IPS-18c (cell line): ENCODE measurements around the gene SYNPR.
A peak's percentile ranks its signal among the peaks of the same experiment; 100 is the strongest.
"Not testable (repeated sequence)": the region's sequence is repeated elsewhere in the genome, so short reads cannot be mapped to it uniquely, and the experiment has no call there.

Source experiments
- H3K4me3 ChIP-seq: 2 replicates; pipeline ENCODE4 v1.7.0; 2013; ENCODE audit warnings: low read depth, mild to moderate bottlenecking, low read length, moderate library complexity; ENCODE audit not compliant: insufficient read depth
- H3K9me3 ChIP-seq: one replicate; pipeline ENCODE4 v1.6.1; 2013; ENCODE audit warnings: mild to moderate bottlenecking, low read length, moderate library complexity; ENCODE audit not compliant: control insufficient read depth, insufficient read depth

The SYNPR gene

DNA sequence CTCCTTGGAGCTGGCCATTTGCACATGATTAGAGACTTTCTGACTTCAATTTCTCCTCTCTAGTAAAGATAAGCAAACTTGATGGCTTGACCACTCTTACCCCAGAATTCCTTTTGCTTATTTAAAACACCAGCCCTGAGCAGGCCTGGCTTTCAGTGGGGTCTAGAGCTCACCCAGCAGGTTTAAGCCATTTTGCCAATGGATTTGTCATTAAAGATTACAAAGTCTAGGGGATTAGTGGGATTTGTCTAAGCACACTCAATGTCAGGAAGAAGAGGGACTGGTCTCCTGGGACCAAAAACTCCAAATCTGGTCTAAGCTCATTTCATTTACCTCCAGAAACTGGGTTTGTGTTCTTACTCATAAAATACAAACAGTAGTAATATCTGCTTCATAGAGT lies 317.1 kb downstream of the SYNPR start:
- Histone ChIP-seq H3K9me3 (no peaks in the 10 kb centered on the region), H3K4me3 (no peak overlapping the region)

GRCh38 chr3:63597019-63597418 lies 318.9 kb downstream of the SYNPR start:
- Histone ChIP-seq H3K4me3 (no peak overlapping the region), H3K9me3 (no peaks in the 10 kb centered on the region)

GRCh38 chr3:63607716-63608115 lies 329.6 kb downstream of the SYNPR start:
- no peaks in the 10 kb centered on the region for H3K9me3 ChIP-seq

DNA sequence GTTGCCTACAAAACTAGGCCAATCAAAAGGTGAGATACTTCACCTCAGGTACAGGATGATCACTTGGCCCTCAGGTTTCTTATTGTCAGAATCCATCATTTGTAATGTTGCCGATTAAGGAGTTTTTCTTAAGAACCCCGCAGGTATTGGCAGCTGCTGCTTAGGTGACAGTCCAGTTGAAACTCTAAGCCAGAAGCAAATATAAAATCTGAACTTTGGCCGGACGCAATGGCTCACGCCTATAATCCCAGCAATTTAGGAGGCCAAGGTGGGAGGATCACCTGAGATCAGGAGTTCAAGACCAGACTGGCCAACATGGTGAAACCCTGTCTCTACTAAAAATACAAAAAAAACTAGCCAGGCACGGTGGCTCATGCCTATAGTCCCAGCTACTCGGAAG lies 331.3 kb downstream of the SYNPR start:
- no peak overlapping the region for H3K4me3 ChIP-seq
- no peaks in the 10 kb centered on the region for H3K9me3 ChIP-seq

More at GRCh38 chr3:63607716-63608115, 329.6 kb downstream of the SYNPR start:
- no peak overlapping the region for H3K4me3 ChIP-seq

GRCh38 chr3:63609834-63610233 lies 331.7 kb downstream of the SYNPR start:
- H3K4me3 ChIP-seq = no peak overlapping the region
- no peaks in the 10 kb centered on the region for H3K9me3 ChIP-seq

DNA sequence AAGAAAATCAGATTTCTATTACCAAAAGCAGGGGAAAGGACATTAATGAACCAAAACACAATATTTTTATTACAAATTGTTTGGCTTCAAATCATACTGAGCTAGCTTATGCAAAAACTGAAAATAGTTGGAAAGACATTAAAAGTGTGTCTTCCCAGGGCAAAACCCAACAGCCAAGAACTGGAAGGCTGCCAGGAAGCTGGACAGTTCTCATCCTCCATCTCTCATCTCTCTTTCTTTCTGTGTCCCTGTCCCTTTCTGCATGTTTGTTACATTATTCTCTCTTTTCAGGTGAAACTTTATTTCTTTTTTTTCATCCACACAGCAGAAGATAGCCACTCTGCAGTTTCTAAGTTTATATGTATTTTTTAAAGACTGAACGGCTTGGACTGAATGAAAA lies 333.3 kb downstream of the SYNPR start:
- Histone ChIP-seq H3K4me3 (no peak overlapping the region), H3K9me3 (no peaks in the 10 kb centered on the region)

DNA sequence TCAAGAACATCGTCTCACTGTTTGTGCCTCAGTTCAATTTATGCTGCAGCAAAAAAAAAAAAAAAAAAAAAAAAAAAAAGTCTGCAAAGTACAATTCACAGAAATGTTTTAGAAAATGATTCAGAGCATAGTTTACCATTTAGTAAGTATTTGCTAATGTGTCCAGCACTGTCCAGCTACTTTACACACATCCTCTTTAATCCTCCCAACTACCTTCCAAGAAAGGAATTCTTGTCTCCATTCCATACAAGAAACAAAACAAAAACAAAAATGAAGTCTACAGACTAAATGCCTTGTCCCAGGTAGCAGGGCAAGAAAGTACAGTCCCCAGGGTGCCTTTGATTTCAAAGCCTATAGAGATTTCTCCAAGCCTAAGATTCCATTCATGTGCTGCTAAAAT lies 335.5 kb downstream of the SYNPR start:
- no peak overlapping the region for H3K4me3 ChIP-seq
- H3K9me3 ChIP-seq = no peaks in the 10 kb centered on the region

- H3K9me3 ChIP-seq = no peaks in the 10 kb centered on the region
These were observed 339.3 kb downstream of the SYNPR start for GRCh38 chr3:63617391-63617790.

GRCh38 chr3:63624941-63625560 lies 346.9 kb downstream of the SYNPR start:
- Histone ChIP-seq H3K4me3 (no peak overlapping the region), H3K9me3 (no peaks in the 10 kb centered on the region)

More at GRCh38 chr3:63617391-63617790, 339.3 kb downstream of the SYNPR start:
- H3K4me3 ChIP-seq = no peak overlapping the region

- Histone ChIP-seq H3K4me3 (no peak overlapping the region), H3K9me3 (no peaks in the 10 kb centered on the region)
These were observed 353.6 kb downstream of the SYNPR start for GRCh38 chr3:63631670-63632069.

DNA sequence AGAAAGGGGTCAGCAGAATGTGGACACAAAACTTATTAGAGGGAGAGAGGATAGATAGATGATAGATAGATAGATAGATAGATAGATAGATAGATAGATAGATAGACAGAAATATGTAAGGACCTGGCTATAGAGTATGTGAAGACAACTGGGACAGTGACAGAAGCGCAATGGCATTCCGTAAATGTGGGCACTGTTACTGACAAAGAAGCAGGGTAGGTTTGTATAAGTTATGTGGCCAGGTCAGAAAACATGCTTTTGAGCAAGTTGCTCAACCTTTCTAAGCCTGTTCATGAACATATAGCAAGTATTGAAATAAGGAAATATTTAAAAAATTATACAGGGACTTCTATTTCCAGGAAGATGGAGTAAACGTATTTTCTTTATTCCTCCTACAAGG lies 357.1 kb downstream of the SYNPR start:
- no peak overlapping the region for H3K4me3 ChIP-seq
- no peaks in the 10 kb centered on the region for H3K9me3 ChIP-seq

DNA sequence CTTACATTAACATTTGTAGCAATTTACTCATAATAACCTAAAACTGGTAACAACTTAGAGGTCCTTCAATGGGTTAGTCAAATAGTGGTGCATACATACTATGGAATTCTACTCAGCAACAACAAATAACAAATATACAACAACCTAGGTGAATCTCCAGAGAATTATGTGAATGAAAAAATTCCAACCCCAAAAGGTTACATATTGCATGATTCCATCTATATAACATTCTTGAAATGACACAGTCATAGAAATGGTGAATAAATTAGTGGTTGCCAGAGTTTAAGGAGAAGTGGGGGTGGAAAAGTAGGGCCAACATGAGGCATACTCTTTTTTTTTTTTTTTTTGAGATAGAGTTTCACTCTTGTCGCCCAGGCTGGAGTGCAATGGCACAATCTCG lies 361.7 kb downstream of the SYNPR start:
- Histone ChIP-seq H3K9me3 (no peaks in the 10 kb centered on the region), H3K4me3 (no peak overlapping the region)

DNA sequence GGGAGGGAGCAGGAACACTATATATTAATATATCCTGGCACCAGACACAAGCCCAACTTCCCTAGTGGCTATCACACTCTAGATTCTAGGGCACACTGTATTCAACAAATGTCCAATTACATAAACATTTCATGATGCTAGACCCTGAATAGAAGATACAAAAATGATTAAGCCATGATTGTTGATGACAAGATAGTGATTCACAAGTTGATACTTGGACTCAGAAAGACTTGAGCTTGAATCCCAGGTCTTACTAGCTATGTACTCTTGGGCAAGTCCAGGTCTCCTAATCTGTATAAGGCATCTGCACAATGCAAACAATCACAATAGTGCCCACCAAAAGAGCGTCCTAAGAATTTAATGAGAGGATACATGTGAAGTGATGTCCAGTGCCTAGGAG lies 364.4 kb downstream of the SYNPR start:
- H3K4me3 ChIP-seq = no peak overlapping the region
- H3K9me3 ChIP-seq = no peaks in the 10 kb centered on the region

- Histone ChIP-seq H3K9me3 (no peaks in the 10 kb centered on the region), H3K4me3 (peak overlapping the region; percentile 67; the same call in 1 of the 2 replicates)
These were observed 366.2 kb downstream of the SYNPR start for GRCh38 chr3:63644212-63644797.

GRCh38 chr3:63644928-63645781 lies 367.0 kb downstream of the SYNPR start:
- H3K4me3 ChIP-seq = peak overlapping the region; percentile 67
- not testable (repeated sequence) for H3K9me3 ChIP-seq

- Histone ChIP-seq H3K9me3 (no peaks in the 10 kb centered on the region), H3K4me3 (no peak within 1 kb of the TSS)
These were observed 374.1 kb downstream of the SYNPR start, which contains the start of gene SNTN for GRCh38 chr3:63652066-63652725. SNTN (plus strand) TSS chr3:63652675; CDS start chr3:63652688, 13 bp downstream.

DNA sequence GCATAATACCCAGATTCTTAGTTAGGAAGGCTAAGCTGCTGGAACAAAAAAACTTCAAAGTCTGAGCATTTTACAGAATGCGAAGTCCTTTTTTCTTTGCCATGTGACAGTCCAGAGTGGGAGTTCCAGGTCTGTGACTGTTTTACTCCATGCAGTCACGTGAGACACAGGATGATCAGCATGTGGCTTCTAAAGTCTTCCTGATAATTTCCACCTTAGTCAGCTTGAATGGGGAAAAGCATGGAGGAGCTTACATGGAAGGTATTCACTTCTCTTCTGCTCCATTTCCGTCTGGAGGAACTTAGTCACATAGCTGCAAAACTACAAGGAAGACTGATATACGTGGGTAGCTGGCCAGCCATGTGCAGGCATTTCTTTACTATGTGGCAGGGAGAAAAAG lies 376.1 kb downstream of the SYNPR start:
- no peaks in the 10 kb centered on the region for H3K9me3 ChIP-seq
- no peak overlapping the region for H3K4me3 ChIP-seq
